NT2/D1 (cell line): ENCODE results near the gene KRTAP10-3.

Source experiments
- SUZ12 ChIP-seq: IDR thresholded peaks from 2 replicates; pipeline ENCODE4 v1.6.1; 2011; ENCODE audit not compliant: insufficient read length, insufficient read depth; ENCODE audit errors: extremely low read depth
- YY1 ChIP-seq: IDR thresholded peaks from 2 replicates; pipeline ENCODE4 v1.6.1; 2011; ENCODE audit not compliant: insufficient read length, insufficient read depth
- ZNF274 ChIP-seq: IDR thresholded peaks from 2 replicates; pipeline ENCODE4 v1.6.1; 2011; ENCODE audit warnings: mild to moderate bottlenecking, low read depth, low read length

DNA sequence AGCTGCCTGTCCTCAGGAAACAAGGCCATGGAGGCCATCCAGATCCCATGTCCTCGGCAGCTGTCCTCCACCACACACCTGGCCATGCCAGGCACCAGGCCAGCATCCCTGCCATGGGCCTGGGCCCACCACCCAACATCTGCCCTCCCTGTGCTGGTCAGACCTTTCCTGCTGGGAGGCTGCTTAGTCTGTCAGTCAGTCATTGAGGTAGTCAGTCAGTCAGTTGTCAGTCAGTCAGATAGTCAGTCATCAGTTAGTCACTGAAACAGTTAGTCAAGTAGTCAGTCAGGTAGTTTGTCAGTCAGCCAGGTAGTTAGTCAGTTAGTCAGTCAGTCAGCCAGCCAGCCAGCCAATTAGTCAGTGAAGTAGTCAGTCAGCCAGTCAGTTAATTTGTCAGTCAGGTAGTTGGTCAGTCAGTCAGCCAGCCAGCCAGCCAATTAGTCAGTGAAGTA, 35.8 kb downstream of the KRTAP10-3 start:
- TF ChIP-seq YY1 = no peak
- no peak for TF ChIP-seq ZNF274
- no peak for TF ChIP-seq SUZ12
